BJ (cell line): ENCODE measurements around the gene IL32. TPM values are rescaled to one million over a fixed set of nuclear protein-coding genes. Genes with fewer than 3 reads are reported as not detected.
"Not testable (repeated sequence)": the region's sequence is repeated elsewhere in the genome, so short reads cannot be mapped to it uniquely, and the experiment has no call there.

Experiments used
- CTCF ChIA-PET: fragments of 350-600 bp; formaldehyde crosslinking; extraction: SDS; loops from one replicate; lab custom pipeline; 2021; ENCODE audit warnings: antibody characterized with exemption, inconsistent platforms; lab: Yijun Ruan, JAX
- POLR2A ChIA-PET: fragments of 300-600 bp; sonication (Branson Sonifier 250); formaldehyde crosslinking; extraction: SDS; loops from one replicate; lab custom pipeline; 2021; ENCODE audit warnings: antibody characterized with exemption; lab: Charles Lee
- DNase-seq: peaks from one replicate; pipeline ENCODE4 v3.0.0-alpha.2; 2011; ENCODE audit warnings: low read depth
- H3K27me3 ChIP-seq: 2 replicates; pipeline ENCODE4 v1.6.0; 2011; ENCODE audit warnings: low read length; ENCODE audit not compliant: control insufficient read depth, insufficient read depth
- H3K36me3 ChIP-seq: 2 replicates; pipeline ENCODE4 v1.5.1; 2011; ENCODE audit warnings: low read length; ENCODE audit not compliant: control insufficient read depth, insufficient read depth
- H3K4me3 ChIP-seq: 2 replicates; pipeline ENCODE4 v1.5.1; 2011; ENCODE audit warnings: low read depth, mild to moderate bottlenecking, control low read depth, low read length
- CTCF ChIP-seq: IDR thresholded peaks from 2 replicates; pipeline ENCODE4 v1.5.1; 2011; ENCODE audit warnings: low read depth, mild to moderate bottlenecking, control low read depth, inconsistent platforms, low read length, moderate library complexity; ENCODE audit not compliant: insufficient read depth
- polyA plus RNA-seq: library from polyadenylated mRNA; depleted of rRNA; stranded (reverse); fragments of >200 nt; gene quantifications from 2 replicates; pipeline ENCODE4 v1.2.3, GENCODE V29; 2011

The IL32 gene
- polyA plus RNA-seq, 1 experiment: 18.1 TPM

GRCh38 chr16:3073448-3073847 is 8.0 kb downstream of the IL32 start:
- CTCF ChIA-PET: no interaction called here
- DNase-seq: no peak
- no peaks in the 10 kb centered on the region for H3K36me3 ChIP-seq
- H3K27me3 ChIP-seq: peaks cover 8% of the 10 kb centered on the region
- POLR2A ChIA-PET: no interaction called here
- H3K4me3 ChIP-seq: no peak overlapping the region
- TF ChIP-seq CTCF: no peak

GRCh38 chr16:3074860-3075522 is 9.6 kb downstream of the IL32 start:
- TF ChIP-seq CTCF: no peak
- ChIA-PET CTCF (interaction anchor here (1.2 to 2.0 kb wide), 2 partner anchors 44 to 56 kb away, joined by 3 to 5 read pairs; no protein-coding TSS in a partner anchor), POLR2A (no interaction called here)
- Histone ChIP-seq H3K36me3 (no peaks in the 10 kb centered on the region), H3K27me3 (peaks cover 8% of the 10 kb centered on the region), H3K4me3 (no peak overlapping the region)
- no peak for DNase-seq

- ChIA-PET CTCF (interaction anchor here (1.2 to 2.6 kb wide), 3 partner anchors 16 to 56 kb away, joined by 3 to 9 read pairs (median 5); no protein-coding TSS in a partner anchor), POLR2A (no interaction called here)
- no peak for DNase-seq
- Histone ChIP-seq H3K36me3 (no peaks in the 10 kb centered on the region), H3K27me3 (peaks cover 8% of the 10 kb centered on the region), H3K4me3 (no peak overlapping the region)
- no peak for TF ChIP-seq CTCF
Measured at GRCh38 chr16:3075523-3075915, 10.1 kb downstream of the IL32 start.

- CTCF ChIA-PET: interaction anchor here (1.2 to 2.6 kb wide), 4 partner anchors 11 to 55 kb away, joined by 3 to 9 read pairs (median 6); no protein-coding TSS in a partner anchor
- H3K36me3 ChIP-seq, POLR2A ChIA-PET, H3K4me3 ChIP-seq, DNase-seq: not testable (repeated sequence)
- peaks cover 10% of the 10 kb centered on the region for H3K27me3 ChIP-seq
Measured at GRCh38 chr16:3075946-3076345, 10.5 kb downstream of the IL32 start.

- DNase-seq: no peak
- TF ChIP-seq CTCF: no peak
- Histone ChIP-seq H3K27me3 (peaks cover 12% of the 10 kb centered on the region), H3K36me3 (no peaks in the 10 kb centered on the region), H3K4me3 (no peak overlapping the region)
- CTCF ChIA-PET: interaction anchor here (1.1 to 2.6 kb wide), 5 partner anchors 11 to 55 kb away, joined by 3 to 9 read pairs (median 5); no protein-coding TSS in a partner anchor
- POLR2A ChIA-PET: no interaction called here
Measured at GRCh38 chr16:3076577-3076976, 11.1 kb downstream of the IL32 start.
